Activated naive CD4-positive, alpha-beta T cell treated with anti-CD3 and anti-CD28 coated beads, Interleukin-2, amount 50 U/mL, for 16 hours (primary cell): ENCODE data around the gene ADSL.
"Not testable (repeated sequence)": the region's sequence is repeated elsewhere in the genome, so short reads cannot be mapped to it uniquely, and the experiment has no call there.

Source experiments
- DNase-seq: peaks from one replicate; pipeline ENCODE4 v3.0.0-alpha.2; 2020

The ADSL gene

GRCh38 chr22:40376149-40376548 lies 29.8 kb downstream of the ADSL start:
- DNase-seq: no peak

GRCh38 chr22:40377931-40378330 lies 31.6 kb downstream of the ADSL start:
- no peak for DNase-seq

DNA sequence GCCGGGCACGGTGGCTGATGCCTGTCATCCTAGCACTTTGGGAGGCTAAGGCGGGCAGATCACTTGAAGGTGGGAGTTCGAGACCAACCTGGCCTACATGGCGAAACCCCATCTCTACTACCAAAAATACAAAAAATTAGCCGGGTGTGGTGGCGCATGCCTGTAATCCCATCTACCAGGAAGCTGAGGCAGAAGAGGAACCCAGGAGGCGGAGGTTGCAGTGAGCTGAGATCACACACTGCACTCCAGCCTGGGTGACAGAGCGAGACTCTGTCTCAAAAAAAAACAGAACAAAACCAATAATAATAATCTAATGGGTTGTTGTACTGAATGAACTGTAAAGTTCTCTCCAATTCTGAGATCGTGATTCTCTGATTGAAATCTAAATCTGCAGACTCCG lies 32.1 kb downstream of the ADSL start:
- not testable (repeated sequence) for DNase-seq

DNA sequence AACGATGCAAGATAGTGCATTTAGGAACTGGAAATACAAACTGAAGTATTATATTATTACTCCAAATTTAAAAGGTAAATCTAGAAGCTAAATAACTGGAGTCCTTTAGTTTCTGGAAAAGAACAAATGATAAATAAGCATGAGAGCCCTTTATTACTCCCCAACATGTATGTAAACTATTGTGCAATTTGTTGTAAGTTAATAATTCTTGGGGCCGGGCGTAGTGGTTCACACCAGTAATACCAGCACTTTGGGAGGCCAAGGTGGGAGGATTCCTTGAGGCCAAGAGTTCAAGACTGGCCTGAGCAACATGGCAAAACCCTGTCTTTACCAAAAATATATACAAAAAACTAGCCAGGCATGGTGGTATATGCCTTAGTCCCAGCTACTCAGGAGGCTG lies 35.2 kb downstream of the ADSL start:
- DNase-seq: no peak

DNA sequence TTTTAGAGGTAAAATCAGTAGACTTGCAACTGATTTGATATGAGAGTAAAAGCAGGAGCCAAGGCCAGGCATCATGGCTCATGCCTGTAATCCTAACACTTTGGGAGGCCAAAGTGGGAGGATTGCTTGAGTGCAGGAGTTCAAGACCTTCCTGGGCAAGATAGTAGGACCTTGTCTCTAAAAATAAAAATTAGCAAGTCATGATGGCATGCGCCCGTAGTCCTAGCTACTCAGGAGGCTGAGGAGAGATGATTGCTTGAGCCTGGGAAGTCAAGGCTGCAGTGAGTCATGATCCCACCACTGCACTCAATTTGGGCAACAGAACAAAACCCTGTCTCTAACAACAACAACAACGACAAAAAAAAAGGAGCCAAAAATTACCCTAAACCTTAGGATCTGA lies 37.6 kb downstream of the ADSL start:
- no peak for DNase-seq

DNA sequence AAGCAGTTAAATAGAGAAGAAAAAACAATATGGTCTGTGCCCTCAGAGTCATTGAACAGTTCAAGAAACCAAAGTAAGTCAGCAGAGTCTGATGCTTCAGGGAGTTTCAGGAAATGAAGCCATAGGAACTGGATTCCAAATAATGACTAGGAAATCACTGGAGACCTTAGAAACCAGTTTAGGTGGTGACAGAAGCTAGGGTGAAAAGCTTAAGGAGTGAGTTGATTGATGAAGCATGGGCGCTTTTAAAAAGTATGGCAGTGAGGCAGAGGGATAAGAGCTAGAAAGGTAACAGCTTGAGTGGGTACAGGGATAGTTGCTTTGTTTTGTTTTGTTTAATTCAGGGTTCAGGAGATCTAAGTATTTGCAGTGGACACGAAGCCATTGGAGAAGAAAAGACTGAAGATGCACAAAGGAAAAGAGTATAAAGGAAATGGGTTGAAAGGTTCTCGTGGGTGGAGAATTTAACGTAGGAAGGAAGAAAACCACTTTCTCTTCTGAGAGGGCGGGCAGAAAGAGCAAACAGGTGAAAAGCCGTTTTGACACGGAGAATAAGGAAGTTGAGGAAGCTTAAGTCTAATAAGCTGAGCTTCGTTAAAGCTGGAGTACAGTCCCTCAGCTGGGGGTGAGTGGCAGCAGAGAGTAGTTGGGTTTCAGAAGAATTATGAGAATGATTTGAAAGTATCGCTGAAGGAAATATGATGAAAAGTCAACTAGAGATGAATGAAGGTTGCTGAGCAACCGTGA lies 38.9 kb downstream of the ADSL start:
- no peak for DNase-seq

GRCh38 chr22:40387746-40388145 lies 41.4 kb downstream of the ADSL start:
- no peak for DNase-seq

DNA sequence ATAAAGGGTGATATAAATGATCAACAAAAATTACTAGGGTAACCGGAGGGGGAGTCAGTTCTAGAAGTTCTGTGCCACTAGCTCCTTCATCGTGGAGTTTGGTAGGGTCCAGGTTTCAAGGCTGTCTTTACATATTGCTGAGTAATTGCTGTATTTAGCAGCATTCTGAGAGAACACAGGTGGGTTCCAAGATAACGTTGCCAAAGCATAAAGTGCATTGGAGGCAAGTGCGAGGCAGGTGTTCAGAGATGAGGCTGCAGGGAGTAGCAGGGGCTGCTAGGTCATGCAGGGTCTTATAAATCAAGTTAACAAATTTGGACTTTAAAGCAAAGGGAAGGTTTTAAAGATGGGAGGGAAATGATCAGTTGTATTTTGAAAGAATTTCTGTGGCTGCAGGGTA lies 41.9 kb downstream of the ADSL start:
- no peak for DNase-seq

- DNase-seq: no peak
These were observed 45.1 kb downstream of the ADSL start for GRCh38 chr22:40391417-40391816.

DNA sequence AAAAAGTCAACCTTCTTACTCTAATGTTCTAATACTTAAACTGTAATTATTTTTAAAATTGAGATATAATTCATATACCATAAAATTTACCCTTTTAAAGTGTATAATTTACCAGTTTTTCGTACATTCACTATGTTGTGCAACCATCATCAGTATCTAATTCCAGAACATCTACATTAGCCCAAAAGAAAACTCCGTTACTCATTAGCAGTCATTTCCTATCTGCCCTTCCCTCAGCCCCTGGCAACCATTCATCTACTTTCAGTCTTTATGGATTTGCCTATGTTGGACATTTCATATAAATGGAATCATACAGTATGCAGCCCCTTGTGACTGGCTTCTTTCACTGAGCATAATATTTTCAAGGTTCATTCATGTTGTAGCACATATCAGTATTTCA lies 46.3 kb downstream of the ADSL start:
- no peak for DNase-seq

DNA sequence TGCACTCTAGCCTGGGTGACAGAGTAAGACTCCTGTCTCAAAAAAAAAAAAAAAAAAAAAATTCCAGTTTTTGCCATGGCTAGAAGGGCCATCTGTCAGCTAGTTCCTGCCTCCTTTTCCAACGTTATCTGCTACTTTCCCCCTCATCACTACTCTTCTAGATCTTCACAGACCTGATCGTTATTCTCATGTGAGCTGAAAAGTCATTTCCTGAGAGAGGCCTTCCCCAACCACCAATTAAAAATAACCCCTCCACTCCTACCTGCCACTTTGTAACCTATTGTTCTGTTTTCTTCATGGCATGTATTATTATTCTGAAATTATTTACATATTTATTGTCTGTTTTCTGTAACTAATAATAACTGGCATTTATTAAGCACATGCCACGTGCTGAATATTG lies 48.3 kb downstream of the ADSL start:
- no peak for DNase-seq

- no peak for DNase-seq
These were observed 49.3 kb downstream of the ADSL start for GRCh38 chr22:40395607-40396006.

GRCh38 chr22:40396882-40397281 lies 50.6 kb downstream of the ADSL start:
- DNase-seq: no peak

DNA sequence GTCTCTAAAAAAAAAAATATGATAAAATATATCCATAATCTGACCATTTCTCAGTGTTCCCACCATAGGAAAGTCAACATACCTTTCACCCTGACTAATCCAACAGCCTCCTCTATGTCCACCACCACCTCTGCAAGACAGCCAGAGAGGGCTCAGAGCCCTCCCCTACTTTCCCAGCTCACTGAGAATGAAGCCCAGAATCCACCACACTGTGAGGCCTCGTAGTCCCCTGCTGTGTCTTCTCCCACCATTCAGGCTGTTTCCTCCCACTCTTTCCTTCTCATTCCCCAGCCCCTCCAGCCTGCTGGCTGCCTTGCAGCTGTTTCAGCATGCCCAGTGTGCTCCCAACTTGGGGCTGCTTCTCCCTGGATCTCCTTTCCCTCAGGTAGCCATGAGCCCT lies 51.1 kb downstream of the ADSL start:
- DNase-seq: no peak

DNA sequence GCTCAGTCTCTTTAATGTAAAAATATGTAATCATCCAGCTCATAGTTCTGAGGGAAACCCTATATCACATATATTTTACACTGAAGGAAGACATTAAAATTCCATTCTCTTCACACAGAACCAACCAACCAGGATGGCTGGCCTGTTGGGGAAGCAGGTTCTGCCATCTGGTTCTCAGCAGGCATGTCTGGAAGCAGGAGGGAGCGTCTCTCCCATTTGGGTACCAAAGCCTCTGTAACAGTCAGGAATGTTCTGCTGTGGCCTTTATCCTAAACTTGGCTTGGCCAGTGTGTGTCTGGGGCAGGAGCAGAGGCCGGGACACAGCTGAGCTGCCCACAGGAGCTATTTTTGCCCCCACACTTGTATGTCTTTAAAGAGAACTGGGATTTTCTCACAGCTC lies 53.3 kb downstream of the ADSL start:
- no peak for DNase-seq

GRCh38 chr22:40400159-40400558 lies 53.9 kb downstream of the ADSL start:
- no peak for DNase-seq

GRCh38 chr22:40401532-40401931 lies 55.2 kb downstream of the ADSL start:
- no peak for DNase-seq

DNA sequence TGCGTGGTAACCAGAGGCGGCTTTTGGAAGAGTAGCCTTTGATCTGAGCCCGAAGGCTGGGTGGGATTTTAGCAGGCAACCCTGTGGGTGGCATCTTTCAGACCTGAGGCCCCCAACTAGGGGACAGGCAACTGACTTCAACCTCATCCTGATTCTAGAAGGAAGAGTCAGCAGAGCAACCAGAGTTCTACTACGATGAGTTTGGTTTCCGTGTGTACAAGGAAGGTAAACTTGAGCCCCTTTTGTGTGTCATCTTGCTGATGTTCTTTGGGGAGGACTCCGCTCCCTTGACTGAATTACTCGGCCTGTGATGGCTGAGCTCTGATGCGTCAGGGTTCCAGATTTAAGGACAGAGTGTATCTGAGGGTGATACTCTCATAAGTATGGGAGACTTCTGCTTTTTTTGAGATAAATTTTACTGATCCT lies 55.7 kb downstream of the ADSL start:
- no peak for DNase-seq

DNA sequence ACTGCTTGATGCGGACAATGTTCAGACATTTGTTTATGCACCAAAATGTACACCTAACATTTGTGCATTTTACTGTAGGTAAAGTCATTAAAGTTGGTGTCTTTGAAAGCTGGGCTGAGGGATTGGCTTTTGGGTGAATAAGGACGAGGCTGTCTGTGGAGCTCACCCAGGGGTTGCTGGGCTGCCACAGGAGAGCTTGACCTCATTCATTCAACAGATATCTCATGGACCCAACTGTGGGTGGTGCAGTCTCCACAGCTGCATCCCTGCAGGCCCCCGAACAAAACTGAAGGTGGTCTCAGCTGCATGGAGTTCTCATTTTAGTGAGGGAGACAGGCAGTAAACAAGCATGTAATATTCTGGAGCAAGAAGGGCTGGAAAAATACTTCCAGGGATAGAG lies 56.8 kb downstream of the ADSL start:
- DNase-seq: no peak

- no peak for DNase-seq
These were observed 57.4 kb downstream of the ADSL start for GRCh38 chr22:40403651-40404050.

DNA sequence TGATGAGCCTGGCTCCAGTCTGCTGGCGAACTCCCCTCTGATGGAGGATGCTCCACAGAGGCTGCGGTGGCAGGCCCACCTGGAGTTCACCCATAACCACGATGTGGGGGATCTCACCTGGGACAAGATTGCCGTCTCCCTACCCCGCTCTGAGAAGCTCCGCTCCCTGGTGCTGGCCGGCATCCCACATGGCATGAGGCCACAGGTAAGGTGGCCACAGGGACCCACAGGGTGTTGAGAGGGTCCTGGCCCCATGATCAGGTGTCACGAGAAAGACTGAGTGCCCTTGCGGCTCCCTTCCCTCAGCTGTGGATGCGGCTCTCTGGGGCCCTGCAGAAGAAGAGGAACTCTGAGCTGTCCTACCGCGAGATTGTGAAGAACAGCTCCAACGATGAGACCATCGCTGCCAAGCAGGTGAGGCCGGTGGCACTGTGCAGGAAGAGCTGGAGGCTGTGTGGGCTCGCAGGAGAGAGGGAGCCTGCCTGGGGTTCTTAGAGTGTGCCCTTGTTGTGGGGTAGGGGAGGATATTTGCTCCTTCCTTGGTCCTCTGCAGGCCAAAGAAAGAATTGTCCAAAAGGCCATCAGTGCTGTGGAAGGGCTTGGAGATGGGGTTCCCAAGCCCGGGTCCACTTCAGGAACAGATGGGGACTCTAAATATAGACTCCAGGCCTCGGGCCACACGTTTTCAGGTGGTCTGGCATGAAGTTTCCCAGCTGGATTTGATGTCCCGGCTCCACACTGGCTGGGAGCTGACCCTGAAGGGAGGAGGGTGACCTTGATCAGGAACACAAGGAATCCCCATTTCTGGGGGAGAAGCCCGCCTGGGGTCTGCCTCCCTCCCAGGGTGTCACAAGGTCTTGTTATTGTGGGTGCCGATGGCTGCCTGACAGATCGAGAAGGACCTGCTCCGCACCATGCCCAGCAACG lies 58.2 kb downstream of the ADSL start:
- no peak for DNase-seq

- no peak for DNase-seq
These were observed 59.1 kb downstream of the ADSL start for GRCh38 chr22:40405178-40406062.
